GM18511 (cell line): ENCODE data around the gene SRRM2.

Experiments used
- ATAC-seq: cut with Tn5 transposase; IDR thresholded peaks from one replicate; pipeline ENCODE4 v1.9.1; 2021; ENCODE audit warnings: mild to moderate bottlenecking, moderate library complexity; ENCODE audit not compliant: unreplicated experiment

The SRRM2 gene

GRCh38 chr16:2737895-2738418, 14.5 kb upstream of the SRRM2 start:
- ATAC-seq: no peak

- ATAC-seq: no peak
Measured at GRCh38 chr16:2738615-2739014, 13.8 kb upstream of the SRRM2 start.

GRCh38 chr16:2739625-2740430, 12.6 kb upstream of the SRRM2 start:
- ATAC-seq: no peak

- ATAC-seq: no peak
Measured at GRCh38 chr16:2740476-2740875, 12.0 kb upstream of the SRRM2 start.

- ATAC-seq: no peak
Measured at GRCh38 chr16:2741168-2741567, 11.3 kb upstream of the SRRM2 start.

GRCh38 chr16:2742323-2743006, 10.0 kb upstream of the SRRM2 start:
- ATAC-seq: no peak

- ATAC-seq: no peak
Measured at GRCh38 chr16:2743007-2743810, 9.2 kb upstream of the SRRM2 start.

GRCh38 chr16:2744711-2745110, 7.7 kb upstream of the SRRM2 start:
- ATAC-seq: no peak

- no peak for ATAC-seq
Measured at GRCh38 chr16:2745116-2745890, 7.1 kb upstream of the SRRM2 start.

- no peak for ATAC-seq
Measured at GRCh38 chr16:2745961-2746360, 6.5 kb upstream of the SRRM2 start.

- no peak for ATAC-seq
Measured at GRCh38 chr16:2748757-2749455, 3.5 kb upstream of the SRRM2 start.

GRCh38 chr16:2749476-2749875, 3.0 kb upstream of the SRRM2 start:
- no peak for ATAC-seq

- ATAC-seq: no peak
Measured at GRCh38 chr16:2749936-2750335, 2.5 kb upstream of the SRRM2 start.

- no peak for ATAC-seq
Measured at GRCh38 chr16:2751577-2752034, 832 bp upstream of the SRRM2 start.

GRCh38 chr16:2752850-2753732, 653 bp downstream of the SRRM2 start:
- peak; percentile 59 for ATAC-seq

- ATAC-seq: no peak
Measured at GRCh38 chr16:2753733-2754020, 1.2 kb downstream of the SRRM2 start.

- ATAC-seq: no peak
Measured at GRCh38 chr16:2755158-2755557, 2.7 kb downstream of the SRRM2 start.

GRCh38 chr16:2756288-2757015, 4.0 kb downstream of the SRRM2 start:
- ATAC-seq: no peak
